Retinal pigment epithelial cell (primary cell): ENCODE results near the gene SORT1.

Source experiments
- DNase-seq: peaks from one replicate; pipeline ENCODE4 v3.0.0-alpha.2; 2010; ENCODE audit warnings: low read depth
- H3K4me3 ChIP-seq: 2 replicates; pipeline ENCODE4 v1.5.1; 2011; ENCODE audit warnings: mild to moderate bottlenecking, low read length, control low read depth, moderate library complexity
- CTCF ChIP-seq: conservative IDR thresholded peaks from 2 replicates; pipeline ENCODE4 v1.5.1; 2011; ENCODE audit warnings: low read depth, low read length, control low read depth, inconsistent platforms

The SORT1 gene

GRCh38 chr1:109269981-109270622 is 127.6 kb downstream of the SORT1 start:
- no peak for TF ChIP-seq CTCF
- no peak for DNase-seq
- no peak overlapping the region for H3K4me3 ChIP-seq

- no peak for TF ChIP-seq CTCF
- no peak for DNase-seq
- H3K4me3 ChIP-seq, result no peak overlapping the region
Measured at GRCh38 chr1:109269212-109269980, 128.3 kb downstream of the SORT1 start.

GRCh38 chr1:109268431-109269211 is 129.1 kb downstream of the SORT1 start:
- no peak overlapping the region for H3K4me3 ChIP-seq
- TF ChIP-seq CTCF, result no peak
- no peak for DNase-seq

- H3K4me3 ChIP-seq, result no peak overlapping the region
- DNase-seq, result no peak
- TF ChIP-seq CTCF, result no peak
Measured at GRCh38 chr1:109267743-109268300, 129.9 kb downstream of the SORT1 start.

- no peak overlapping the region for H3K4me3 ChIP-seq
- no peak for TF ChIP-seq CTCF
- no peak for DNase-seq
Measured at GRCh38 chr1:109266965-109267364, 130.8 kb downstream of the SORT1 start.

GRCh38 chr1:109265741-109266330 is 131.9 kb downstream of the SORT1 start:
- H3K4me3 ChIP-seq, result no peak overlapping the region
- DNase-seq, result no peak
- no peak for TF ChIP-seq CTCF
